ENCODE results near the gene CABP5. TPM values are rescaled to one million over a fixed set of nuclear protein-coding genes. Genes with fewer than 3 reads are reported as not detected.
A peak's percentile ranks its signal among the peaks of the same experiment; 100 is the strongest.

Gene CABP5
- total and polyA plus RNA-seq, 2 experiments from 2014 or later = not detected

DNA sequence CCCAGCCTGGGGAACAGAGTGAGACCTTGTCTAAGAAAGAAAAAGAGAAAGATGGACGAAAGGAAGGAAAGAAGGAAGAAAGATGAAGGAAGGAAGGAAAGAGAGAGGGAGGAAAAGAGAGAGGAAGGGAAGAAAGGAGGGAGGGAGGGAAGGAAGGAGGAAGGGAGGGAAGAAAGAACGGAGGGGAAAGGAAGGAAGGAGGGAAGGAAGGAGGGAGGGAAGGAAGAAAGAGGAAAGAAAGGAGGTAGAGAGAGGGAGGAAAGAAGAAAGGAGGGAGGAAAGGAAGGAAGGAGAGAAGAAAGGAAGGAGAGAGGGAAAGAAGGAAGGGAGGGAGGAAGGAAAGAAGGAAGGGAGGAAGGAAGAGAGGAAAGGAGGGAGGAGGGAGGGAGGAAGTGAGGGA lies 20.9 kb downstream of the CABP5 start:
- H3K27ac Mint-ChIP-seq = no peak overlapping the region
- Histone ChIP-seq H3K79me2 (replicated peaks; ENCODE audit: insufficient read depth) (no peaks in the 10 kb centered on the region), H3F3A (replicated peaks; ENCODE audit: low read depth) (no peaks in the 10 kb centered on the region), H4K20me1 (replicated peaks; ENCODE audit: insufficient read depth) (no peaks in the 10 kb centered on the region), H3K9me2 (ENCODE audit: insufficient read depth) (peaks cover 4% of the 10 kb centered on the region; the same call in 1 of the 2 replicates), H3K27me3 (ENCODE audit: insufficient read depth) (no peaks in the 10 kb centered on the region), H3K36me3 (ENCODE audit: insufficient read depth) (no peaks in the 10 kb centered on the region), H3K4me1 (ENCODE audit: insufficient read depth) (no peaks in the 10 kb centered on the region), H3K4me3 (no peak overlapping the region), H3K27ac (ENCODE audit: low read depth) (no peak overlapping the region), H2AFZ (no peak overlapping the region), H3K4me2 (no peak overlapping the region)
- no peak overlapping the region for H3K4me3 Mint-ChIP-seq
- peaks cover 7% of the 10 kb centered on the region for H3K27me3 Mint-ChIP-seq (ENCODE audit: insufficient read depth, low read depth, poor library complexity)
- DNase-seq (ENCODE audit: low spot score) (no peak), ATAC-seq (no peak)
- H3K4me1 Mint-ChIP-seq = peaks cover 8% of the 10 kb centered on the region
- no peaks in the 10 kb centered on the region for H3K36me3 Mint-ChIP-seq (ENCODE audit: low read depth)
- TF ChIP-seq ZNF331 (CRISPR knock-in tag; IDR thresholded peaks at IDR 0.05; ENCODE audit: low read depth) (no peak), POLR2AphosphoS5 (IDR thresholded peaks at IDR 0.05; ENCODE audit: low read depth) (no peak), EZH2phosphoT487 (IDR thresholded peaks at IDR 0.05; ENCODE audit: unreplicated experiment) (no peak), ZNF114 (CRISPR knock-in tag; IDR thresholded peaks at IDR 0.05) (no peak)
- peaks cover 2% of the 10 kb centered on the region; the same call in 2 of the 3 replicates for H3K9me3 Mint-ChIP-seq

DNA sequence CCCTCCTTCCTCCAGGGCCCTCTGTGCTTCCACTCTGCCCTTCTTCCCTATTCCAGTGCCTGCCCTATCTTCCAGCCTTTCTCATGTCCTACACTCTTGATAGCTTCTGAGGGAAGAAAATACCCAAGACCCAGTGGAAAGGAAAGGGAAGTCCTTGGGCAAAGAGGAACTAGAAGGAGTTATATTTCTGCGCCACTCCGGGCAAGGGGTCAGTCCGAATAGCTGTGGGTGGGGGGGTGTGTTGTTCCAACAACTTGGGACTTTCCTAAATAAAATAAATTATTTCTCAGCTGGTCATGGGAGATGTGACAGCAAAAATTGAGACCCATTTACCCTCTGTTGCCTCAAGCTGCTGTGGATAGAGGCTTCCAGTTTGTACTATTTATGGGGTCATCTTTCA lies 23.2 kb downstream of the CABP5 start:
- H3K4me1 Mint-ChIP-seq = peaks cover 8% of the 10 kb centered on the region
- Histone ChIP-seq H3K27me3 (ENCODE audit: insufficient read depth) (no peaks in the 10 kb centered on the region), H3K4me1 (ENCODE audit: insufficient read depth) (no peaks in the 10 kb centered on the region), H4K20me1 (replicated peaks; ENCODE audit: insufficient read depth) (no peaks in the 10 kb centered on the region), H3K36me3 (ENCODE audit: insufficient read depth) (no peaks in the 10 kb centered on the region), H3F3A (replicated peaks; ENCODE audit: low read depth) (no peaks in the 10 kb centered on the region), H2AFZ (no peak overlapping the region), H3K27ac (ENCODE audit: low read depth) (no peak overlapping the region), H3K9me2 (ENCODE audit: insufficient read depth) (no peaks in the 10 kb centered on the region), H3K4me3 (no peak overlapping the region), H3K4me2 (no peak overlapping the region), H3K79me2 (replicated peaks; ENCODE audit: insufficient read depth) (no peaks in the 10 kb centered on the region)
- H3K36me3 Mint-ChIP-seq (ENCODE audit: low read depth) = no peaks in the 10 kb centered on the region
- no peak overlapping the region for H3K4me3 Mint-ChIP-seq
- ATAC-seq (no peak), DNase-seq (ENCODE audit: low spot score) (no peak)
- peaks cover 2% of the 10 kb centered on the region; the same call in 2 of the 3 replicates for H3K9me3 Mint-ChIP-seq
- TF ChIP-seq JUNB (IDR thresholded peaks at IDR 0.05; ENCODE audit: unreplicated experiment) = no peak
- TF ChIP-seq CREB1 (CRISPR knock-in tag; IDR thresholded peaks at IDR 0.05; ENCODE audit: low read depth) = no peak
- TF ChIP-seq ZNF114 (CRISPR knock-in tag; IDR thresholded peaks at IDR 0.05) = no peak
- TF ChIP-seq CTCF (conservative IDR thresholded peaks at IDR 0.05; ENCODE audit: low read depth in 2 of 2) = no peak
- H3K27me3 Mint-ChIP-seq (ENCODE audit: insufficient read depth, low read depth, poor library complexity) = peaks cover 7% of the 10 kb centered on the region
- no peak overlapping the region for H3K27ac Mint-ChIP-seq

- Mint-ChIP-seq H3K9me3 (peaks cover 8% of the 10 kb centered on the region; the same call in 2 of the 3 replicates), H3K4me3 (no peak overlapping the region), H3K27ac (no peak overlapping the region), H3K4me1 (peaks cover 6% of the 10 kb centered on the region; the same call in 1 of the 3 replicates), H3K27me3 (ENCODE audit: insufficient read depth, low read depth, poor library complexity) (peaks cover 5% of the 10 kb centered on the region), H3K36me3 (ENCODE audit: low read depth) (no peaks in the 10 kb centered on the region)
- Histone ChIP-seq H3F3A (replicated peaks; ENCODE audit: low read depth) (no peaks in the 10 kb centered on the region), H2AFZ (no peak overlapping the region), H3K4me2 (no peak overlapping the region), H3K4me1 (ENCODE audit: insufficient read depth) (no peaks in the 10 kb centered on the region), H3K9me2 (ENCODE audit: insufficient read depth) (peaks cover 15% of the 10 kb centered on the region; the same call in 1 of the 2 replicates), H3K4me3 (no peak overlapping the region), H3K27ac (ENCODE audit: low read depth) (no peak overlapping the region), H3K79me2 (replicated peaks; ENCODE audit: insufficient read depth) (no peaks in the 10 kb centered on the region), H4K20me1 (replicated peaks; ENCODE audit: insufficient read depth) (no peaks in the 10 kb centered on the region), H3K36me3 (ENCODE audit: insufficient read depth) (no peaks in the 10 kb centered on the region), H3K27me3 (ENCODE audit: insufficient read depth) (no peaks in the 10 kb centered on the region)
- ATAC-seq (no peak), DNase-seq (ENCODE audit: low spot score) (no peak)
- no peak for TF ChIP-seq NANOG (IDR thresholded peaks at IDR 0.05; ENCODE audit: borderline replicate concordance)
- no peak for TF ChIP-seq EZH2 (IDR thresholded peaks at IDR 0.05; ENCODE audit: low read depth, unreplicated experiment)
- 0 out of 2 replicates have a peak, but pooled peaks have one; percentile 2 for TF ChIP-seq CREB1 (CRISPR knock-in tag; IDR thresholded peaks at IDR 0.05; ENCODE audit: low read depth)
- TF ChIP-seq ZNF114 (CRISPR knock-in tag; IDR thresholded peaks at IDR 0.05) = no peak
- TF ChIP-seq, protein P1, sequence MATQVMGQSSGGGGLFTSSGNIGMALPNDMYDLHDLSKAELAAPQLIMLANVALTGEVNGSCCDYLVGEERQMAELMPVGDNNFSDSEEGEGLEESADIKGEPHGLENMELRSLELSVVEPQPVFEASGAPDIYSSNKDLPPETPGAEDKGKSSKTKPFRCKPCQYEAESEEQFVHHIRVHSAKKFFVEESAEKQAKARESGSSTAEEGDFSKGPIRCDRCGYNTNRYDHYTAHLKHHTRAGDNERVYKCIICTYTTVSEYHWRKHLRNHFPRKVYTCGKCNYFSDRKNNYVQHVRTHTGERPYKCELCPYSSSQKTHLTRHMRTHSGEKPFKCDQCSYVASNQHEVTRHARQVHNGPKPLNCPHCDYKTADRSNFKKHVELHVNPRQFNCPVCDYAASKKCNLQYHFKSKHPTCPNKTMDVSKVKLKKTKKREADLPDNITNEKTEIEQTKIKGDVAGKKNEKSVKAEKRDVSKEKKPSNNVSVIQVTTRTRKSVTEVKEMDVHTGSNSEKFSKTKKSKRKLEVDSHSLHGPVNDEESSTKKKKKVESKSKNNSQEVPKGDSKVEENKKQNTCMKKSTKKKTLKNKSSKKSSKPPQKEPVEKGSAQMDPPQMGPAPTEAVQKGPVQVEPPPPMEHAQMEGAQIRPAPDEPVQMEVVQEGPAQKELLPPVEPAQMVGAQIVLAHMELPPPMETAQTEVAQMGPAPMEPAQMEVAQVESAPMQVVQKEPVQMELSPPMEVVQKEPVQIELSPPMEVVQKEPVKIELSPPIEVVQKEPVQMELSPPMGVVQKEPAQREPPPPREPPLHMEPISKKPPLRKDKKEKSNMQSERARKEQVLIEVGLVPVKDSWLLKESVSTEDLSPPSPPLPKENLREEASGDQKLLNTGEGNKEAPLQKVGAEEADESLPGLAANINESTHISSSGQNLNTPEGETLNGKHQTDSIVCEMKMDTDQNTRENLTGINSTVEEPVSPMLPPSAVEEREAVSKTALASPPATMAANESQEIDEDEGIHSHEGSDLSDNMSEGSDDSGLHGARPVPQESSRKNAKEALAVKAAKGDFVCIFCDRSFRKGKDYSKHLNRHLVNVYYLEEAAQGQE (IDR thresholded peaks at IDR 0.05; ENCODE audit: unreplicated experiment) = no peak
- TF ChIP-seq POLR2AphosphoS5 (IDR thresholded peaks at IDR 0.05; ENCODE audit: low read depth) = no peak
- no peak for TF ChIP-seq ETS1 (IDR thresholded peaks at IDR 0.05)
Observed at GRCh38 chr19:48010932-48011758, 32.7 kb downstream of the CABP5 start.

All from GM23338 (cell line).